ENCODE results near the gene ARHGEF3.

ARHGEF3 gene

DNA sequence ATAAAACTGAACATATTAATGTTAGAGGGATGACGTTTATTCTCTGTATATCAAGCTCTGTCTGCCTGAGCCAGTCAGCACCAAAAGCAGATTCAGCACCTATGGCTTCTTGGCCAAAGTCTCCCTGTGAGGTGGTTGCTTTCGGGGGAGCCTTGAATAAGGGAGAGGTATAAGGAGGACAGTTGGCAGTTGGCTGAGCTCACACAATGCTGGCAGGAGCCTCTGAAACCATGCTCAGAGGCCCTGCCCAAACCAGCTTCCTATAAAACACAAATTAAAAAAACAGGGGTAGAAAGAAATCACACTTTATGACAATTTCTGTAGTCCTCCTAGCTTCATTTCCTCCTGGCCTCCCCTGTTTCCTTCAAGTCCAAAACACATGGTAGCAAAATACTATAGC is 18.8 kb downstream of the ARHGEF3 start:
- TF ChIP-seq, protein P1, sequence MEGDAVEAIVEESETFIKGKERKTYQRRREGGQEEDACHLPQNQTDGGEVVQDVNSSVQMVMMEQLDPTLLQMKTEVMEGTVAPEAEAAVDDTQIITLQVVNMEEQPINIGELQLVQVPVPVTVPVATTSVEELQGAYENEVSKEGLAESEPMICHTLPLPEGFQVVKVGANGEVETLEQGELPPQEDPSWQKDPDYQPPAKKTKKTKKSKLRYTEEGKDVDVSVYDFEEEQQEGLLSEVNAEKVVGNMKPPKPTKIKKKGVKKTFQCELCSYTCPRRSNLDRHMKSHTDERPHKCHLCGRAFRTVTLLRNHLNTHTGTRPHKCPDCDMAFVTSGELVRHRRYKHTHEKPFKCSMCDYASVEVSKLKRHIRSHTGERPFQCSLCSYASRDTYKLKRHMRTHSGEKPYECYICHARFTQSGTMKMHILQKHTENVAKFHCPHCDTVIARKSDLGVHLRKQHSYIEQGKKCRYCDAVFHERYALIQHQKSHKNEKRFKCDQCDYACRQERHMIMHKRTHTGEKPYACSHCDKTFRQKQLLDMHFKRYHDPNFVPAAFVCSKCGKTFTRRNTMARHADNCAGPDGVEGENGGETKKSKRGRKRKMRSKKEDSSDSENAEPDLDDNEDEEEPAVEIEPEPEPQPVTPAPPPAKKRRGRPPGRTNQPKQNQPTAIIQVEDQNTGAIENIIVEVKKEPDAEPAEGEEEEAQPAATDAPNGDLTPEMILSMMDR (IDR thresholded peaks at IDR 0.05): no peak

DNA sequence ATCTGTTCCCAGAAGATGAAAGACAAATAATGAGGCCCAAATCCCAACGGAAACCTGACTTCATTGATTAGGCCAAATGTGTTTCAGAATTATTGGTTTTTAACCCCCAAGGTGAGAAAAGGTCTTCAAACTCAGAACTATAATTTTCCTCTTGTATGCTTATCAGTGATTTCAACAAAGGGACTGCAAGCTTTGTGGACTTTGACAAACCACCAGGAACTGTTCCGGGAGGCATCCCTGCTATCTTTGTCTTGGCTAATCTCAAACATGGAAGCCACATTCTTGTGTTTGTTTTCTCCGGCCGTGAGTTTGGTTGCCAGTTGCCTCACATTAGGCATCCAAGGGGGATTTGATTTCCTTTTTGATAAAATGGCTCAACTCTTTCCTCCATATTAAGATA is 19.5 kb downstream of the ARHGEF3 start:
- TF ChIP-seq, protein P1 (IDR thresholded peaks at IDR 0.05): no peak

DNA sequence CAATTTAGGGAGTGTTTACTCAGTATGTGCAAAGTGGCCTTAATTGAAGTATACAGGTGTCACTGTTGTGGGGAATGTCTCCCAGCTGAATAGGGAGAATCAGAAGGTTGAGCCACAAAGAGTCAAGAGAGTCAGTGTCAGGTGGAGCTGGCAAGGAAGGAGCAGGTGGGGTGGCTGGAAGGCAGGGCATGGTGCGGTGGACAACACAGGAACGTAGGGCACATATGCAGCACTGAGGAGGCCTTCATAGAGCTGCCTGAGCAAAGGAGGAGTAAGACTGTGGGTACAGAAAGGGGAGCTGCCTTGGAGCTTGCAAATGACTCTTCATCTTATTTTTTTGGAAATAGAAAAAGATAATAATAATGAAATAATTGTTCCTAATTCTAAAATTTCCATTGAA is 20.0 kb downstream of the ARHGEF3 start:
- TF ChIP-seq, protein P1 (IDR thresholded peaks at IDR 0.05): no peak

DNA sequence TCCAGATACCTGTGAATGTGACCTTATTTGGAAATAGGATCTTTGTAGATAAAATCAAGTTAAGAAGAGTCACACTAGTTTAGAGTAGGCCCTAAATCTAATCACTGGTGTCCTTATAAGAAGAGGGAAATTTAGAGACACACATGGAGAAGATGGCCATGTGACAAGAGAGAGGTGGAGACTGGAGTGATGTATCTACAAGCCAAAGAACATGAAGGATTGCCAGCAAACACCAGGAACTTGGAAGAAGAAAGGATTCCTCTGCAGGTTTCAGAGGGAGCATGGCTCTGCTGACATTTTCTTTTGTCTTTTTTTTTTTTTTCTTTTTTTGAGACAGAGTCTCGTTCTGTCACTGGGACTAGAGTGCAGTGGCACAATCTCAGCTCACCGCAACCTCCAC is 20.8 kb downstream of the ARHGEF3 start:
- TF ChIP-seq, protein P1 (IDR thresholded peaks at IDR 0.05): no peak

DNA sequence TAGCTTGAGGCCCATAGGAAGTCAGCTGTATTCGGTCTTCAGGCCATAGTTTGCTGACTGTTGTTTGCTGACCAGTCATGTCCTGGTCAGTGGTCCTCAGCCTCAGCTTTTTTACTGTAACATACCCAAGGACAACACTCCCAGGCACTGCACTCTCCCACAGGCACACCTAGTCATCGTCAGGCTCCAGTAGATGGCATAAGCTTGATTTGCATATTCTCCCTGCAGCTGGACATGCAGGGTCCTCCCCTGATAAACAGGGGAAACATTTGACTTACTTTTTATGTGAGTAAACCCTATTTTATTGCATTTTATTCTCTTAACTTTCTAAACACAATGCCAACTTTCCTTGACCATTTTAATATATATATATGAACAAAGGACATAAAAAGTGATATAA is 22.9 kb downstream of the ARHGEF3 start:
- TF ChIP-seq, protein P1 (IDR thresholded peaks at IDR 0.05): no peak

DNA sequence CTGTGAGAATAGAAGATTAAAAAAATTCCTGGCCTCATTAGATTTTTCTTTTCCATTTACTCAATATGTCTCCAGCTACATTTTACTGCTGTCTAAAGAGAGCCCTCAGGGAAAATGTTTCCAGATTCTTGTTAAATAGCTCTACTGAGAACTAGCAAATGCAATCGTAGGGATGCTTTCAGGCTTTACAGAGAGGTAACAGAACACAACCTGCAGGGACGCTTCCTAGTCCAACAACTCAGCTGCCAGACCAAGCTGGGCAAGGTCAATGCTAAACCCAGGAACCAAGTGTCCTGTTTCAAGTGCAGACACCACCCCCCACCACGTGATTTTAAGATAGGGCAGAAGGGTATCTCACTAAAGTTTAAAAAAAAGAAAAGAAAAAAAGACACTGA is 25.2 kb downstream of the ARHGEF3 start:
- TF ChIP-seq, protein P1 (IDR thresholded peaks at IDR 0.05): no peak

DNA sequence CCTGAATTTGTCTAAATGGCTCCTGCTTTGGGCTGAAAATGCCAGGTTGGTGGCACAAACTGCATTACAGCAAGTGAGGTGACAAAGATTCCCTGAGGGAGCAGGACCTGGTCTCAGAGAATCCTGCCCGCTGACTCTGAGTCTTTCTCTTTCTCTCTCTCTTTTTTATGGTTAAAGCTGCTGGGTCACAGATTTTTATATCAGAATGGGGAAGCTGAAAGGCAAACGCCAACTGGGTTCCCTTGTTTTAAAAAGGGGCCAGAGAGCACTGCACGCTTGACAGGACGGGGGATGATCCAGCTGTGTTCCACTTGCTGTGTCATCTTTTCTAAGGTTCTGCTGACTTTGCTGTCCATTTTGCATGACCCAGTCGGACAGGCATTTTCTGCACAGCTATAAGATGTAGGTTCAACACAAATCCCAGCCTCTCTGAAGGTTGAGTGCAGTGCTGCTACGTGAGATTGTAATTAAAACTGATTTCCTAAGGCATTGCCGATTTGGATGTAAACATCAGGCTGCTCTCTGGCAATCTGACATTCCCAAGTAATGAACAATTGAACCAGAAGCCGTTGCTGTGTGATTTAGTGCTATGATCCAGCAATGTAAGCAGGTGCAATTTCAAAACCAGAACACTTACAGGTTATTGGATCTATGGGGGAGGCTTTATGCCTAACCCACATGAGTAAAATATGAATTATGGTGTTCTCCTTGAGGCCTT is 25.8 kb downstream of the ARHGEF3 start:
- TF ChIP-seq, protein P1 (IDR thresholded peaks at IDR 0.05): no peak

DNA sequence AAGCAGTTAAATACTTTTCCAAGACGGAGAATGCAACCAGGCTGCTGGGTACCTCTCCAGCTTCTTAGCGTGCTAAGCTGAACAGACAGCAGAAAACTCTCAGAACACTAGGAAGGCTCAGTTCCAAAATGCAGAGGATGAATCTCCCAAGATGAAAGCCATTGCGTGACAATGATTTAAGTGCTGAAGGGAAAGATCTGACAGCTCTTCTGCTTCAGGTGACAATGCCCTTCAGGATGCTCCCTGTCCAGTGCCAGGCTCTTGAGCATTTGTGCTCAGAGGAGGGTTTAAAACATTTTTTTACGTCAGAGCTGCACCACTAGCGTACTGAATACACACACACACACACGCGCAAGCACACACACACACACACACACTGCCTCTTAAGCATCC is 26.3 kb downstream of the ARHGEF3 start:
- TF ChIP-seq, protein P1 (IDR thresholded peaks at IDR 0.05): no peak
